Karpas-422 (cell line): ENCODE measurements around the gene GNG13. TPM values are rescaled to one million over a fixed set of nuclear protein-coding genes. Genes with fewer than 3 reads are reported as not detected.

Experiments used
- DNase-seq: peaks from one replicate; pipeline ENCODE4 v3.0.0-alpha.2; 2015
- H2AFZ ChIP-seq: fragments of 200-600 bp; sonication (generic); 2 replicates; pipeline ENCODE4 v1.6.1; 2014; ENCODE audit warnings: antibody characterized with exemption, low read length, mixed read lengths
- H3K27ac ChIP-seq: fragments of 200-600 bp; sonication (generic); 2 replicates; pipeline ENCODE4 v1.5.1; 2014; ENCODE audit warnings: mild to moderate bottlenecking, low read length, moderate library complexity
- H3K27me3 ChIP-seq: fragments of 200-600 bp; sonication (generic); 2 replicates; pipeline ENCODE4 v1.6.1; 2014; ENCODE audit warnings: low read length, mixed read lengths
- H3K36me3 ChIP-seq: fragments of 200-600 bp; sonication (generic); 2 replicates; pipeline ENCODE4 v1.6.1; 2014; ENCODE audit warnings: low read length, mixed read lengths; ENCODE audit not compliant: insufficient read depth
- H3K4me1 ChIP-seq: fragments of 200-600 bp; sonication (generic); 2 replicates; pipeline ENCODE4 v1.6.1; 2014; ENCODE audit warnings: mild to moderate bottlenecking, low read length, mixed read lengths
- H3K4me2 ChIP-seq: fragments of 200-600 bp; sonication (generic); 2 replicates; pipeline ENCODE4 v1.6.1; 2014; ENCODE audit warnings: low read length, low read depth, mild to moderate bottlenecking; ENCODE audit not compliant: poor library complexity, severe bottlenecking
- H3K4me3 ChIP-seq: fragments of 200-600 bp; sonication (generic); 2 replicates; pipeline ENCODE4 v1.5.1; 2014; ENCODE audit warnings: mild to moderate bottlenecking, antibody characterized with exemption, low read length, mixed read lengths
- H3K79me2 ChIP-seq: fragments of 200-600 bp; sonication (generic); 2 replicates; pipeline ENCODE4 v1.6.1; 2014; ENCODE audit warnings: mild to moderate bottlenecking, low read length, mixed read lengths
- H3K9ac ChIP-seq: fragments of 200-600 bp; sonication (generic); 2 replicates; pipeline ENCODE4 v1.6.0; 2014; ENCODE audit warnings: low read length
- H3K9me2 ChIP-seq: fragments of 200-600 bp; sonication (generic), shearing (Covaris generic); replicated peaks from 2 replicates; pipeline ENCODE4 v1.6.0; 2014; ENCODE audit warnings: mild to moderate bottlenecking, low read length, moderate library complexity; ENCODE audit not compliant: insufficient read depth
- H3K9me3 ChIP-seq: fragments of 300-700, 200-600 bp; sonication (generic); 2 replicates; pipeline ENCODE4 v1.6.1; 2014; ENCODE audit warnings: low read length, mixed read lengths
- H4K20me1 ChIP-seq: fragments of 200-600 bp; sonication (generic); 2 replicates; pipeline ENCODE4 v1.6.1; 2014; ENCODE audit warnings: mild to moderate bottlenecking, antibody characterized with exemption, low read length, low read depth; ENCODE audit not compliant: insufficient read depth
- total RNA-seq: library from RNA; depleted of rRNA; stranded (reverse); fragments of >200 nt; shearing (Covaris generic); gene quantifications from 2 replicates; pipeline ENCODE4 v1.2.3, GENCODE V29; 2014; ENCODE audit warnings: low replicate concordance

GNG13 gene
- total RNA-seq, 1 experiment from 2014 or later, result not detected

DNA sequence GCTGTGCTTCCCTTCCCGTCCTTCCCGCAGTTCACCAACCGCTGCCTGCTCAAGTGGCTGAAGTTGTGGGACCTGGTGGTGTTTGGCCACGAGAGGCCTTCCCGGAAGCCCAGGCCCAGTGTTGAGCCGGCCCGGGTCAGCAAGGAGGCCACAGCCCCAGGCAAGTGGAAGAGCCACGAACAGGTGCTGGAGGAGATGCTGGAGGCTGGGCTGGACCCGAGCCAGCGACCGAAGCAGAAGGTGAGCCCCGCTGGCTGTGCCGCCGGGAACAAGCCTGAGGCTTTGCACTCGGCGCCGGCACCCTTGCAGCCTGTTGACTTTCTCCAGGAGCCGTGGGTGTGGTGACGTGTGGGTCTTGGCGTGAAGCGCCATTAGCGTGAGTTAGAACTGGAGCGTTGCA, 9.4 kb downstream of the GNG13 start:
- Histone ChIP-seq H3K4me1 (peaks cover 22% of the 10 kb centered on the region), H3K9me2 (no peaks in the 10 kb centered on the region), H3K4me3 (no peak overlapping the region), H3K27ac (no peak overlapping the region), H2AFZ (no peak overlapping the region), H3K9ac (no peak overlapping the region), H3K36me3 (peaks cover 8% of the 10 kb centered on the region), H3K4me2 (no peak overlapping the region), H4K20me1 (peaks cover 28% of the 10 kb centered on the region; the same call in 1 of the 2 replicates), H3K79me2 (peaks cover 28% of the 10 kb centered on the region), H3K27me3 (no peaks in the 10 kb centered on the region), H3K9me3 (no peaks in the 10 kb centered on the region)
- DNase-seq, result no peak

DNA sequence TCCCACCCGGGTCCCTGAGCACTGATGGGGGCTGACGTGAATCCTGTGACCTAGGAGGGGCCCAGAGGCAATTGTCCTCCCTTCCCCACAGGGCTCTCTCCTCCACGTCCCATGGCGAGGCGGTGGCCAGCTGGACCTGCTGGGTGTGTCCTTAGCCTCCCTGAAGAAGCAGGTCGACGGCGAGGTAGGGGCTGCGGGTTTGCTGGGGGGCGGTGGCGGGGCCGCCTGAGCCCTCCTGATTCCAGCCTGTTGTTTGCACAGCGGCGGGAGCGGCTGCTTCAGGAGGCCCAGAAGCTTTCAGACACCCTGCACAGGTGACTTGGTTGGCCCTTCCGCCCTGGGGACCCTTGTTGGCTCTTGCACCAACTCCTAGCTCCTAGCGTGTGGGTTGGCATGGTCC, 10.4 kb downstream of the GNG13 start:
- Histone ChIP-seq H4K20me1 (peaks cover 36% of the 10 kb centered on the region; the same call in 1 of the 2 replicates), H3K4me3 (peak overlapping the region; percentile 97; the same call in 1 of the 2 replicates), H3K9me3 (no peaks in the 10 kb centered on the region), H3K4me1 (peaks cover 24% of the 10 kb centered on the region), H3K27me3 (no peaks in the 10 kb centered on the region), H3K79me2 (peaks cover 28% of the 10 kb centered on the region), H3K27ac (no peak overlapping the region), H3K9ac (peak overlapping the region; percentile 87; the same call in 1 of the 2 replicates), H3K36me3 (peaks cover 8% of the 10 kb centered on the region), H3K4me2 (peak overlapping the region; percentile 88), H3K9me2 (no peaks in the 10 kb centered on the region), H2AFZ (no peak overlapping the region)
- no peak for DNase-seq

DNA sequence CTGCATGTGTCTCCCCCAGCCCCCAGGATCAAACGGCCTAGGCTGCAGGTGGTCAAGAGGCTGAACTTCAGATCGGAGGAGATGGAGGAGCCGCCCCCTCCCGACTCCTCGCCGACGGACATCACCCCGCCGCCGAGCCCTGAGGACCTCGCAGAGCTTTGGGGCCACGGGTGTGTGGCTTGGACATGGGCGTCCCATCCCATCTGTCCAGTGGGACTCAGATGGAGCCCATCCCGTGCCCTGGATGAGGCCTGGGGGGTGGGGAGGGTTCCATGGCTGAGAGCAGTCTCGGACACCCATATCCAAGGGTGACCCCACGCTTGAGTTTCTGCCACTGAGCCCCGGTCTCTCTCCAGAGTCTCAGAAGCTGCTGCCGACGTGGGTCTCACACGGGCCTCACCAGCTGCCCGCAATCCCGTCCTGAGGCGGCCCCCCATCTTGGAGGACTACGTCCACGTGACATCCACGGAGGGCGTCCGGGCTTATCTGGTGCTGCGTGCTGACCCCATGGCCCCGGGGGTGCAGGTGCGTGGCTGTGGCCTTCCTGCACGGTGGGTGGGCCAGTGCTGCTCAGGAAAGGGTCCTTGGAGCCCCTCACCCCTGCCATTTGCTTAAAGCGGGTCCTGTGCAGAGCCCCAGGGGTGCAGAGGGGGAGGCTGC, 11.2 kb downstream of the GNG13 start:
- peak overlapping the region; percentile 88 for H3K4me2 ChIP-seq
- no peak overlapping the region for H2AFZ ChIP-seq
- peaks cover 8% of the 10 kb centered on the region for H3K36me3 ChIP-seq
- H3K9ac ChIP-seq, result peak overlapping the region; percentile 87
- peaks cover 42% of the 10 kb centered on the region; the same call in 1 of the 2 replicates for H4K20me1 ChIP-seq
- H3K27me3 ChIP-seq, result no peaks in the 10 kb centered on the region
- peaks cover 24% of the 10 kb centered on the region for H3K4me1 ChIP-seq
- H3K9me3 ChIP-seq, result no peaks in the 10 kb centered on the region
- H3K27ac ChIP-seq, result no peak overlapping the region
- peaks cover 28% of the 10 kb centered on the region for H3K79me2 ChIP-seq
- DNase-seq, result no peak
- no peaks in the 10 kb centered on the region for H3K9me2 ChIP-seq
- peak overlapping the region; percentile 97 for H3K4me3 ChIP-seq

DNA sequence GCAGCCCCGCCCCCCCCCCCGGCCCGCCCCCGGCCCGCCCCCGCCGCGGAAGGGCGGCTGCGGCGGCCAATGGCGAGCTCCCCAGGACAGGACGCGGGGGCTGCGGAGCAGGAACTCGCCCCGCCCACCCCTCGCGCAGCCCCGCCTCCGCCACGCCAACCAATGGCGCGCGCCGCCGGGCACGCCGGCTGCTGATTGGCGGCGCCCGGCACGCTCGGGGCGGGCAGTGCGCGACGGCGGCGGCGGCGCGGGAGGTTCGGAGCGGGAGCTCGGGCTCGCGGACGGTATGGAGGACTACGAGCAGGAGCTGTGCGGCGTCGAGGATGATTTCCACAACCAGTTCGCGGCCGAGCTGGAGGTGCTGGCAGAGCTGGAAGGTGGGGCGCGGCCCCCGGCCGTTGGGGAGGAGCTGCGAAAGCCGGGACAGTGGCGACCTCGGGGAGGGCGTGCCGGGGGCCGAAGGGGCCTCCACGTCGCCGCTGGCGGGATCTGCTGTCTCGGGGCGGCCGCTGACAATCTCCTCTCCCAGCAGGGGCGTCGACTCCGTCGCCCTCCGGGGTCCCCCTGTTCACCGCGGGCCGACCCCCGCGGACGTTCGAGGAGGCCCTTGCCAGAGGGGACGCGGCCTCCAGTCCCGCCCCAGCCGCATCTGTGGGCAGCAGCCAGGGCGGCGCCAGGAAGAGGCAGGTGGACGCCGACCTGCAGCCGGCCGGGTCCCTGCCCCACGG, 12.0 kb downstream of the GNG13 start, which contains the start of gene CHTF18:
Gene CHTF18 (plus strand): TSS at position 222 of the 728 bp plus-strand sequence. CDS start 65 bp downstream, at position 287.
- peak within 1 kb of the TSS; percentile 97 for H3K4me2 ChIP-seq
- H4K20me1 ChIP-seq, result peaks cover 42% of the 10 kb centered on the region; the same call in 1 of the 2 replicates
- H3K27ac ChIP-seq, result peak within 1 kb of the TSS; percentile 45; the same call in 1 of the 2 replicates
- H3K9ac ChIP-seq, result peak within 1 kb of the TSS; percentile 100
- no peaks in the 10 kb centered on the region for H3K9me3 ChIP-seq
- no peaks in the 10 kb centered on the region for H3K27me3 ChIP-seq
- peaks cover 28% of the 10 kb centered on the region for H3K79me2 ChIP-seq
- H3K4me3 ChIP-seq, result peak within 1 kb of the TSS; percentile 99
- H3K4me1 ChIP-seq, result peaks cover 30% of the 10 kb centered on the region
- no peaks in the 10 kb centered on the region for H3K9me2 ChIP-seq
- DNase-seq, result peak; percentile 97
- H3K36me3 ChIP-seq, result peaks cover 8% of the 10 kb centered on the region
- H2AFZ ChIP-seq, result no peak within 1 kb of the TSS

DNA sequence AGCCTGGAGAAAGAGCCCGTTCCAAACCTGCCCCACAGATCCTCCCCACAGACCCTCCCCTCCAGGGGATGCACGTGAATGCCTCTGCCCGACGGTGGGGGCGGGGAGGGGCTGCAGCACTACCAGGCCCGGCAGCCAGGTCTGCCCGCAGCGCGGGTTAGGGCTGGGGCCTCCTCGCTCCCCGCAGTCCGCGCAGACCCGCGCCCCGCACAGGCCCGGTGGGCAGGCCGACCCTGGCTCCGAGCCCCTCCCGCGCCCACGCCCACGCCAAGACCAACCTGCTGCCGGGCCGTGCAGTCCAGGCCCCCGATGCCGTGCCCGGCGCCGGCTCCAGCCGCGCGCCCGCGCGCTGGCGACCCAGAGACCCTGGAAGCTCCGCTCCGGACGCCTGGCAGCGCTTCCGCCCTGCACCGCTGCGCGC, 12.5 kb downstream of the GNG13 start, which contains the start of gene RPUSD1:
Gene RPUSD1 (minus strand): TSS at position 404 of the 421 bp plus-strand sequence. CDS start 644 bp downstream, outside the sequence.
- peak within 1 kb of the TSS; percentile 100 for H3K9ac ChIP-seq
- H4K20me1 ChIP-seq, result peaks cover 42% of the 10 kb centered on the region; the same call in 1 of the 2 replicates
- H3K9me3 ChIP-seq, result no peaks in the 10 kb centered on the region
- peak within 1 kb of the TSS; percentile 99 for H3K4me3 ChIP-seq
- H3K27ac ChIP-seq, result peak within 1 kb of the TSS; percentile 45; the same call in 1 of the 2 replicates
- H3K4me1 ChIP-seq, result peaks cover 36% of the 10 kb centered on the region
- H2AFZ ChIP-seq, result no peak within 1 kb of the TSS
- peak; percentile 59 for DNase-seq
- H3K27me3 ChIP-seq, result no peaks in the 10 kb centered on the region
- no peaks in the 10 kb centered on the region for H3K9me2 ChIP-seq
- H3K4me2 ChIP-seq, result peak within 1 kb of the TSS; percentile 97
- H3K36me3 ChIP-seq, result peaks cover 8% of the 10 kb centered on the region
- peaks cover 28% of the 10 kb centered on the region for H3K79me2 ChIP-seq

DNA sequence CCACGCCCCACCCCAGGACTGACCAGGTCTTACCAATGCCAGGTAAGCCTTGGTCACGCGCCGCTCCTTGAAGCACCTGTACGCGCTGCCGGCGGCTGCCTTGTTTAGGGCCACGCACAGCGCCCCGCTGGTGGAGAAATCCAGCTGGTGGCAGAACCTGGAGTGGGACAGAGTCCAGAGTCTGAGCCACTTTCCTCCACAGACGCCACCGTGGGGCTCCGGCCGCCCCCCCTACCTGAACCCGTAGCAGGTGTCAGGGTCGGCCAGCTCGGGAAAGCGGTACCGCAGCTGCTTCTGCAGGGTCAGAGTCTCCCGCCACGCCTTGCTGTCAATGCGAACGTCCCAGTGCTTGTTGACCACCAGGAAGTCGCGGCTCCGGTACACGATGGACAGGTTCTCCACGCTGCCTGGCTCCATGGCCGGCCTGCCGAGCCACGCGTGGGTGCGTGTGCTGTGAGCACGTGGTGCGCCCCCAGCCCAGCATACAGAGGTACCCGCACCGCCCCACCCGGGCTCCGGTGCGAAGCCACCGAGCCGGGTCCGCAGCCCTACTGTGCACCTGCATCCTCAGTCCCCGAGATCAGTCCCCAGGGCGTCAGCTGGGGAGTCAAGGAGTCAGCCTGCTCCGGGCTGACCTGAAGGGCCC, 13.1 kb downstream of the GNG13 start:
- Histone ChIP-seq H3K4me1 (peaks cover 41% of the 10 kb centered on the region), H2AFZ (no peak overlapping the region), H3K27ac (peak overlapping the region; percentile 16; the same call in 1 of the 2 replicates), H3K79me2 (peaks cover 28% of the 10 kb centered on the region), H3K36me3 (peaks cover 8% of the 10 kb centered on the region), H3K9me3 (no peaks in the 10 kb centered on the region), H4K20me1 (peaks cover 42% of the 10 kb centered on the region; the same call in 1 of the 2 replicates), H3K27me3 (no peaks in the 10 kb centered on the region), H3K9ac (peak overlapping the region; percentile 100), H3K4me2 (peak overlapping the region; percentile 97), H3K4me3 (peak overlapping the region; percentile 99), H3K9me2 (no peaks in the 10 kb centered on the region)
- DNase-seq, result no peak

DNA sequence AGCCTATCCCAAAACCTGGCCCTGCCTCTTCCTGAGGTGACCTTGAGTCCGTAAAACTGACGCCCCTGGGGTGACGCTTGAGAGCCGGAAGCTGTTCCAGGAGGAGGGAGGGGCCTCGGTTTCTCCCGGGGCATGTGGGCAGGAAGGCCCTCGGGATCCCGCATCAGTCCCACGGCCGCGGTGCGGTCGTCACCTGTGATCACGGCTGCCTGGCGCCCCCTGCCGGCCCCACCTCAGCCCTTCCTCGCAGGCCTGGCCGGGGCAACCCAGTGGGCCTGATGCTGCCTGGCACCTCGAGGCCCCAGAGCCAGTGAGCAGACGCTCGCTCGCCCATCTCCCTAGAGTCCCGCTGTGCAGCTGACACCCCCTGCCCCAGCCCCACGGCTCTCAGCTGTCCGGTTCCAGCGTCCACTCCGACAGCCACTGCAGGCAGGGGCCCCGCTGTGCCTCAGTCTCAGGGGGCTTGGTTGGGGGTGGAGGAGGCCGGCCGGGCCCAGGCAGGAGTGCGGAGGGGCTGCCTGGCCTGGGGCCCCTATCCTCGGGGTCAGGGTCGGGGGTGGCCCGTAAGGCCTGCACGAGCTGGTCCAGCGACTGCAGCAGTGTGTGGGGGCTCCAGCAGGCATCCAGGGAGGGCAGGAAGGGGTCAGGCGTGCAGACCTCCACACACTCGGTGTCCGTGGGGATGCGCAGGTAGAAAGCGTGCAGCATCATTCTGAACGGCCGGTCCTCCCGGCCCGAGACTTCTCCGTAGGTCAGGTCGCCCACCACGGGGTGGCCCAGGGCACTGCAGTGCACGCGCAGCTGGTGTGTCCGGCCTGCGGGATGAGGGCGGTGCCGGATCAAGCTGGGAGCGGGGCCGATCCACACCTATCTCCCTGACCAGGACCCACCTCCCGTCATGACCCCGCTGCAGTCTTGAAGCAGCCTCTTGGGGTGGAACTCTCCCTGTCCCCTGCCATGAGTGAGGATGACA, 14.7 kb downstream of the GNG13 start:
- peaks cover 41% of the 10 kb centered on the region for H3K4me1 ChIP-seq
- no peaks in the 10 kb centered on the region for H3K27me3 ChIP-seq
- peaks cover 5% of the 10 kb centered on the region for H3K36me3 ChIP-seq
- H3K27ac ChIP-seq, result no peak overlapping the region
- H3K9me3 ChIP-seq, result no peaks in the 10 kb centered on the region
- no peaks in the 10 kb centered on the region for H3K9me2 ChIP-seq
- peaks cover 38% of the 10 kb centered on the region; the same call in 1 of the 2 replicates for H4K20me1 ChIP-seq
- H2AFZ ChIP-seq, result no peak overlapping the region
- peak; percentile 89 for DNase-seq
- no peak overlapping the region for H3K4me2 ChIP-seq
- H3K4me3 ChIP-seq, result no peak overlapping the region
- H3K79me2 ChIP-seq, result peaks cover 28% of the 10 kb centered on the region
- no peak overlapping the region for H3K9ac ChIP-seq
